HG03095 (cell line): Measurements from ENCODE around the gene TBCCD1.
"Not testable (repeated sequence)": the region's sequence is repeated elsewhere in the genome, so short reads cannot be mapped to it uniquely, and the experiment has no call there.

ENCODE experiments used
- ATAC-seq: cut with Tn5 transposase; IDR thresholded peaks from one replicate; pipeline ENCODE4 v1.9.1; 2021; ENCODE audit warnings: moderate library complexity; ENCODE audit not compliant: unreplicated experiment

TBCCD1 gene

DNA sequence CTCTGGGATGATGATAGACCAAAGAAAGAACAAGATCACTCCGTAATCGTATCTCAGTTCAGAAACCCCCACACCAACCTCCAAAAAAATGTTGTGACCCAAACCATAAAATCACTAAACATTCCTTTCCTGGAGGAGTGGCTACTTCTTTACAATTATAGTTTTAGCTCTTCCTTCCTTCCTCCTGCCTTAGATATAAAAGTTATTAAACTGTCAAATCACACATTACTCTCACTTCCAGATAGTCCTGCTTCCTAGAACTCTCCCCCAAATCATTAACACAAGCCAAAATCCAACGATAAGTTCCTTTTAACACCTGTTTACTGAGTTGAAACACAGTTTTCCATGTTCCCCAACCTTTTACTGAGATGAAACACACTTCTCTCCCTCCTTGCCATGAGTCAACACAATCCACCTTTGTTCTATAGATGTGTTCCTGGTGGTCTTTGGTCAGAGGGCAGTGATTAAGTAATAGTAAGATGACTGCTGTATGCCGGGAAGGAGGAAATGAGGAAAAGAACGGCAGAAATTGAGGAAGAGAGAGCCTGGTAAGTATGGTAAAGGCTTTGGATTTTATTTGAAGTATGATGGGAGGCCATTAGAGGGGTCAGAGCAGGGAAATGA is 14.6 kb downstream of the TBCCD1 start:
- ATAC-seq, result no peak

DNA sequence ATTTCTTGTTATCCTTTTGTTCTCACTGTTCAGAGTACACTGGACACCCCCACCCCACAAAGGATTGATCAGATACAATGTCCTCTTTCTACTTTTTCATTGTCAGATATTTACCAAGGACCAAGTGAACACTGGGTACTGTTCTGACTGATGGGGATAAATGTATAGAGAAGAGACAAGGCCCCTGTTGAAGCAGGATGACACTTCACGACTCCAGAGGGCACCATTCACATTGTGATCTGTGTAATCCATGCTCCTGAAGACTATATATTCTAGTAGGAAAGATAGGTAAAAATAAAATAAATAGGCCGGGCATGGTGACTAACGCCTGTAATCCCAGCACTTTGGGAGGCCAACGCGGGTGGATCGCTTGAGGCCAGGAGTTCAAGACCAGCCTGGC is 15.8 kb downstream of the TBCCD1 start:
- ATAC-seq, result no peak

DNA sequence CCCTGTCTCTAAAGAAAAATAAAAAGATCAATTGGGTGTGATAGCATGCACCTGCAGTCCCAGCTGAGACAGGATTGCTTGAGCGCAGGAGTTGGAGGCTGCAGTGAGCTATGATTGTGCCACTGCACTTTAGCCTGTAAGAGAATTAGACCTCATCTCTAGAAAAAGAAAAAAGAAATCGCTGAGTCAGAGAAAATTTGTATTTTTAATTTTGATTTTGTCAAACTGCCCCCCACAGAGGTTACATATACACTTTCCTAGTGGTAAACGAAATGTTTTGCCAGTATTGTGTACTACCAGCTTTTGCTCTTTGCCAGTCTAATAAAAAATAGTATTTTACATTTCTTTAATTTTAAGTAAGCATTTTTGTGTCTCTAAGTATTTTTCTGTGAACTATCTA is 17.6 kb downstream of the TBCCD1 start:
- no peak for ATAC-seq

DNA sequence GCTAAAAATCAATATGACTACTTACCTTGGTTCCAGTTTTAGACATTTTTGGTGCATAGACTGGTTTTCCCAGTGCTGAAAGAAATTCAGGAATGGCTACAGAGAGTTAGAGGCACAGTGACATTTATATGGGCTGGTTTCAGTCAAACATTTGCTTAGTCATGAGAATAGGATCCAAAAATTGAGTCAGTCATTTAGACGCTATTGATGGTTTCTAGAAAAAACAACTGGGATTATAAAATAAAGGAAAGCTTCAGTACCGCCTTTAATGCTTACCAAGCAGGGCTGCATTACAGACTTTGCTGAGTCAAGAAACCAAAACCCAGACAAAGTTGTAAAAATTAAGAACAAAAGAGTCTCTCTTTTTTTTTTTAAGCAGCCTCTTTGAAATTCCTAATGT is 22.9 kb downstream of the TBCCD1 start, which contains the start of gene CRYGS:
TSS of gene CRYGS (minus strand) at position 100 of the 400 bp plus-strand sequence. CDS start at position 46, 54 bp downstream.
- no peak for ATAC-seq

DNA sequence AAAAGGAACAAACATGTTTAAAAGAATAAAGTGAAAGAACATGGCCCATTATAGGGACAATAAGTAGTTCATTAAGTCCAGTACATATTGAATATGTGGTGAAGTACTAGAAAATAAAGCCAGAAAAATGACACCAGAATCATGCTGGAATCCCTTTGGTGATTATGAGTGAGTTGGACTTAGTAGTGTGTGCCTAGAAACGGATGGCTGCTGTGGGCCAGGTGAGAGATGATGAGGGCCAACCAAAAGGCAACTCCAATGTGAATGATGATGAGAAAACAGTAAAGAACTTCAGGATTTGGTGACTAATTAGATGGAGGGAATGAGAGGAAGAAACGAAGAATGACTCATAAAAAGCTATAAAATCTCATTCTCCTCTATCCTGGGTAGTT is 26.3 kb downstream of the TBCCD1 start:
- no peak for ATAC-seq

DNA sequence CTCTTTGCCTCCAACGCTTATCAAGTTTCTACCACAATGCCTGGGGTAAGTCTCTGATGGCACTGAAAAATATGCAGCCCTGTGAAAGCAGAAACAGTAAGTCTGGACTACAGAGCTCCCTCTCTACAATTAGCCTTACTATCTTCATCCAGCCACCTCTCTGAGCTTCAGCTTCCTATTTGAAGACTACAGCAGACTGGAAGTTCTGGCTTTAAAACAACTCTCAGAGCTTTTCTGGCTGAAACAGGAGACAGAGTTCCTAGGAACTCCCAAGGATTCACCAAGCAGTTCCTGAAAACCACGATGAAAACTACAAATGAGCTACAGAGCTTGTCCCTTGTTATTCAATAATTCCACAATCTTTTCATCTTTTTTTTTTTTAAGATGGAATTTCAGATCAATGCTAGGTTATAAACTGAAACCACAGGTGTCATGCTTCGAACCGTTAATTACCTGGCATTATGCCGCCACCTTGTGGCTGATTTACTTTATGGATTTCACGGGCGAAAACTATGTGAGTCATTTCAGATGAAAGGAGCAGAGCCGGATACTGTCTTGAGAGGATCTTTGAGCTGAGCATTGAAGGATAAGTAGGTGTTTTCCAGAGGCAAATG is 26.8 kb downstream of the TBCCD1 start:
- ATAC-seq, result peak; percentile 53

DNA sequence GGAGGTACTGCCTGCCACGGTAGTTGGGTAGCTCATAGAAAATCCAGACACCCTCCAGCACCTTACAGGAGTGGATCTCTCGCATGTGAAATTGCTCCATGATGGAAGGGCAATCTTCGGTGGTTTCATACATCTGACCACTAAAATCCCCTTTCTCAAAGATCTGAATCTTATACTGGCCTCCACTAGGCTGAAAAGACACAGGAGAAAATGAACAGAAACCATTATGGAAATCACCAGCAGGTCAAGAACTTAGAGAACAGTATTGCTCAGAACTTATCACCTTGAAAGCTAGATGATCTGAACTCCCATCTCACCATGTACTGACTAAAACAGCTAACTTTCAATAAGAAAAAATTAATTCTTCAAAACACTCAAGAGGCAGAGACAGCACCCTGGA is 28.4 kb downstream of the TBCCD1 start:
- no peak for ATAC-seq

DNA sequence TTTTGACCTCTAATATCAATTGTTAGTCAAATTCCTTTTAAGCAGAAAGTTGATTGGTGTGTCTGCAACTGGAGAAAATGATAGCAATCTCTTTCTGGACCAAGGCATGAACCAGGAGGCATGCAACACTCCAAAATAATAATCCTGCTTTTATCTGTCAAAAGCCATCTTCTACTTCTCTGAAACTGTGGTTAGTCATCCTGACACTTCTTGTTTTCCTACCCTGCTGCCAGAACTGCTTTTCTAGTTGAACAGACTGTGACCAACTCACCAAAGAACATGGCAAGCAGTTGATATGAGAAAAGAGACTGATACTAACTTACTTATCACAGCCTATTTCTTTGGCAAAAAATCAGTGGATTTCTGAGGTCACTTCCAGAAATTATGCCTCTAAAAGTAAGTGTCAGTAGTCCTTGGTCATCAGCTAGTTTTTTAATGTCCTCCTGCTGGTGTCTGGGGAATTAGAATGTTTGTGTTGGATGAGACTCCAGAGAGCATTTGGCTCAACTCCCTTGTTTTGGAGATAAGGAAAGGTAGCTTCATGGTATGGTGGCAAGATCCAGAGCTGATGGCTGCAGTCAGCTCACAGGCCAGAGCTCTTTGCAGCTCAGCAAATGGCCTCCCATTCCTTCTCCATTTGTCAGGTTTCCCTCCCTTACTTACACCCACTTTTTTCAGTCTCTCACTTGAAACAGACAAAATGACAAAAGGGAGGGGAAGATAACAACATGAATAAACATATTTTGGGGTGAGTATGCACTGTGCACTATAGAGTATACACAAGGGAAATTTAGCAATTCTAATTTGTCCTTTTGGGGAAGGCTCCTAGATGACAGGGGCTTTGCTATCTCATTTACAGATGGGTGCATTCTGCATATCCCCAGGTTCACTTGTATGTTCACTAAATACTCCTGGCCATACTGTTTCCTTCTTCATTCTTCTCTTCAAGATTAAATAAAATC is 30.0 kb downstream of the TBCCD1 start:
- ATAC-seq, result no peak

DNA sequence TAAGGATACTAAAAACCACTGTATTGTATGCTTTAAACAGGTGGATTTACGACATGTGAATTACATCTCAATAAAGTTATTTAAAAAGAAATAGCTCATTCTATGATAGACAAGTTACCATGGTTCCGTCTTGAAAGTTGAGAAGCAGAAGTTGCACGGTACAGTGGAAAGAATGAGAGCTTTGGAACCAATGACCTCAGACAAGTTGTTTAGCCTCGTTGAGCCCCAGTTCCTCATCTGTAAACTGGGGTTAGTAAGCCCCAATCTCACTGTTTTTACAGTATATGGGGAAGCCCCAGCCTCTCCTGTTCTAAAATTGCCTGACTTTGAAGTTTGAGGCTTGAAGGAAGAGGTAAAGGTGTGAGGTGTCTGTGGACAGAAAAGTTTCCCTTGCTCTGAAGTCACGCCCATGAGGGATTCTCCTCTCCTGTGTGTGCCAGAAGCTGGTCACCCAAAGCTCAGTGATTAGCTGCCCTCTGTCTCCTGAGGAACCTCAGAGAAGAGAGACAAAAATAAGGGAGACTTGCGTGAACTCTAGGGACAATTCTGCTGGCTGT is 32.9 kb downstream of the TBCCD1 start:
- peak; percentile 87 for ATAC-seq

DNA sequence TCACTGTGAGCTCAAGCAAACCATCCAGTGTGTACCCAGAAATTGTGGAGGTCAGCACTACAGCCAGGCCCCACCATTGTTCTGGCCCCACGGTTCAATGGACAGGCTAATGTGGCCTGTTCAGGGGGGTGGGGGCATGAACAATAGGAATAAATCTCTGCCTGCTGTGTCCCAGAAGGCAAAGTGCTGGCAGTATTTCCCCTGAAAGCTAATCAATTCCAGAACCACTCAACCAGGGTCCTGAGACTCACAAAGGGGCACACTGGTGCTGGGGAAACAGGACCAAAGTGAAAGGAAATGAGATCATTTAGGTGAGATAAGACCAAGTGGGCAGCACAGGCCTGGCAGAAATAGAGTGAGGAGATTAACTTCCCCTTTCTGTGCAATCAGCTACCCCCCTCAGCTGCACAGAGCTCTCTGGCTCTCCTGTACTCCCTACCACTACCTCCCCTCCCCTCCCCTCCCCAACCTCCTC is 34.5 kb downstream of the TBCCD1 start:
- ATAC-seq, result no peak

DNA sequence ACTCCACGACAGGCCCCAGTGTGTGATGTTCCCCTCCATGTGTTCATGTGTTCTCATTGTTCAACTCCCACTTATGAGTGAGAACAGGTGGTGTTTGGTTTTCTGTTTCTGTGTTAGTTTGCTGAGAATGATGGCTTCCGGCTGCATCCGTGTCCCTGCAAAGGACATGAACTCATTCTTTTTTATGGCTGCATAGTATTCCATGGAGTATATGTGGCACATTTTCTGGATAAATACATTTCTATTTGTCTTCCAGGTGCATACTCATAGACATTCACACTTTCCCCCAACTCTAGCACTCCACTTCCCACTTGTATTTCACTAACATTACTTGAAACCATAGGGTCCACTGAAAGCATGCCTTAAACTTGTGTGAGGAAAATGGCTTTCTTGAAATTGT is 35.4 kb downstream of the TBCCD1 start:
- ATAC-seq, result not testable (repeated sequence)

DNA sequence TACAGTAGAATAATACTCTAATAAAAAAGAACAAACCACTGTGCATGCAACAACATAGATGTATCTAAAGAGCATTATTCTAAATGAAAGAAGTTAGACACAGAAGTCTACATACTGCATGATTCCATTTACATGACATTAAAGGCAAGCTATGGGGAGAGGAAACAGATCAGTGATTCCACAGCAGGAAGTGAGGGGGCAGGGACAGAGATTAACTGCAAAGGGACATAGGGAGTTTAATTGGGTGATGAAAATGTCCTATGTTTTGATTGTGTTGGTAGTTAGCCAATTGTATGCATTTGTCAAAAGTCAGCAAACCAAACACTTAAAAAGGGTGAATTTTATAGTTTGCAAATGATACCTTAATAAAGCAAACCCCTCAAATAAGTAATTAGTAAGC is 36.7 kb downstream of the TBCCD1 start:
- ATAC-seq, result no peak

DNA sequence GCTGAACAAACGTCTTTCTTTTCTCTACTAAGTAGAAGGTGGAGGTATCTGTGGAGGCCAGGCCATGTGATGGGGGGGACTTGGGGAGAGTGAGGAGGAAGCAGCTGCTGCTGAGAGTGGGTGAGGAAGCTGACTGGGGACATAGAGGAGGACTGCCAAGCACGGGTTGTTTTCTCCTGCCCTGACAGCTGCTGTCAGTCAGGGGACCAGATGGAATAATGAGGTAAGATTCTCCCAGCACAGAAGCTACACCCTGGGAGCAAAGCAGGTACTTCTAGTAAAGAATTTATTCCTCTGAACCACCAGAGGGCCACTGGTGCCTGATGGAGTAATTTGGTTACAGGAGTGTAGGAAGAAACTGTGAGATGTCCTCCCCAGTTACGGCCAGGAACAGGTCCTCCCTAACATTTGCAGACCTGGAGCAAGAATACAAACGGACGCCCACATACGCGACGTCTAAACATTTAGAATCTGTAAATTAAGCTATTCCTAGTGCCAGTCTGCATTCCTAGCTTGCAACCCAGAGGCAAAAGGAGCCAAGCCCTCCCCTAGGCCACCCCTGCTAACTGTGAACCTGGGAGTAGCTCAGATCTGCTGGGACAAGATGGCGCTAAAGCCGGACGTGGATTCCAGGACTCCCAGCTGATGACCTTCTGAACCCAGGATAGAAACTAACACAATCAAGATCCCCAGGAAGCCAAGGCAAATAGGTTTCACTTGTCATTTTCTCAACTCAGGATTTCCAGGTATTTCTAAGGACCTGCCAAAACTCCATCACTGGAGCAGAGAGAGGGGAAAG is 37.7 kb downstream of the TBCCD1 start:
- ATAC-seq, result no peak

DNA sequence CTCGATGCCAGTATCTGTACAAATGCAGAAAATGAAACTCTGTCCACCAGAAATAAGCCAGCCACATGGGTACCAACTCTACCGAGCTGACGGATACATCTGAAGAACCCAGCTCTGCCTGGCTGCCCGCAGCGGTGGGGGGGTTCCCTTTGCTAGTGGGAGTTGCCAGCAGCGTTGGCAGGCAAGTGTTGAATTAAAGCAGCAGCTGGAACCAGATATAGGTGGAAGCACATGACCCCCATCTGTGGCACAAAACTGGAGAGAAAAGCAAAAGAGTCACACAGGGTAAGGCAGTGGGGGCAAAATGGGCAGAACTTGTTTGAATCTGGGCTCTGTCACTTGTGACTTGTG is 40.9 kb downstream of the TBCCD1 start:
- ATAC-seq, result no peak

DNA sequence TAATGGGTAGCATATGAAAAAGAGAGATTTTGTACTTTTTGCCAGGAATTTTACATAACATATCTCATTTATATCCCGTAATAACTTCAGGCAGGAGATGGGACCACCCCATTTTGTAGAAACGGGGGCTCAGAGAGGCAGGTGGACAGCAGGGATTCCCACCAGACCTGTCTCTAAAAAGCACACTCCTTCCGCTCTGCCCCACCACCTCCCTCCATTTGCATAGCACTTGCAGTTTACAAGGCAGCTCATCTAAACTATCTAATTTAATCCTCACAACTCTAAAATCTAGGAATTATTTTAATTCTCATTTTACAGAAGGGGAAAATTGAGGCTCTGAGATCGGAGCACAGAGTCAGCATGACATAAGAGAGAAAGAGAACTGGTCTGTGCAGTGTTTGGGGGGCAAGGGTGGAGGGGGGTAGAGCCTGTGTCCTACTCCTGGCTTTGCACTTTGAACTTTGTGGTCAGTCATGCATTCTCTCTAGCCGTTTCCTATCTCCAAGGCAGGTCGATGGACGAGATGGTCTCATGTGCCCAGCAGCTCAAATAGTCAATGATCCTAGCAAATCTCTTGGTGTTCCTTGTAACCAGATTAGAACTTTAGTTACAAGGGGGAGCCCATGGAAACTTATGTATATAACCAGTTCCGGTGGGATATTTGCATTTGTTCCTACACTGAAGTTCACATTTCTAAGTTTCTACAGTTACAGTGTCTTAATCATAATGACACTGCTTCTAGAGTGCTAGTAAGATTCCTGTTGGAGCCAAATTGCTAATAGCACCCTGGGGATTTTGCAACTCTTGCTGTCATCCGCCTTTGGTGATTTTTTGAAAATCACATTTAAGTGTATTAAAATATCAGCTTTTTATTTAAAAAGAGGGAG is 41.5 kb downstream of the TBCCD1 start:
- no peak for ATAC-seq

DNA sequence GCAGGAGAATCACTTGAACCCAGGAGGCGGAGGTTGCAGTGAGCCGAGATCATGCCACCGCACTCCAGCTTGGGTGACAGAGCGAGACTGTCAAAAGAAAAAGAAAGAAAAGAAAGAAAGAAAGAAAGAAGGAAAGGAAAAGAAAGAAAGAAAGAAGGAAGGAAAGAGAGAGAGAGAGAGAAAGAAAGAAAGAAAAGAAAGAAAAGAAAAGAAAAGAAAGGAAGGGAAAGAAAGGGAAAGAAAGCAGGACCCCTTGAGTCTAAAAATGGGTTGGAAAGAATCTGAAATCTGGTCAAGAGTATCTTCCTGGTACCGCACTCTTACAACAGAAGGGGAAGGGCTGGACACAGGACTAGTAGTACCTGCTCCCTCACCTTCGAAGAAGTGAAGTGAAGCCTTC is 42.5 kb downstream of the TBCCD1 start:
- ATAC-seq, result no peak

DNA sequence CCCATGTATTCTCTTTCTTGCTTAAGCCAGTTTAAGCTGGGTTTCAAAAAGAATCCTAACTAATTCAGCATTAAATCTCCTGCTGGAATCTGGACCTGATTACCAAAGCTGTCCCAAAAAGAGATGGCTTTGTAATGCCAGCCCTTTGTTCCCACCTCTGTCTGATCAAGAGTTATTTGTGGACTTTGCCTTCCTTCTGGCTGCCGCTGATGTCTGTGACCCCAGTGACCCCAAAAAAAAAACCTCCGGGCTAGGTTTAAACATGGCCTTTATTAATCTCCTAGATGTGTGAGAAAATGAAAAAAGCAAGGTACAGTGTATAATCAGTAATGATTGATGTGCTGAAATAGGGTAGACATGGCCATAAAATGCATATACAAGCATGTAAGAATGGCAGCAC is 43.7 kb downstream of the TBCCD1 start:
- ATAC-seq, result no peak

DNA sequence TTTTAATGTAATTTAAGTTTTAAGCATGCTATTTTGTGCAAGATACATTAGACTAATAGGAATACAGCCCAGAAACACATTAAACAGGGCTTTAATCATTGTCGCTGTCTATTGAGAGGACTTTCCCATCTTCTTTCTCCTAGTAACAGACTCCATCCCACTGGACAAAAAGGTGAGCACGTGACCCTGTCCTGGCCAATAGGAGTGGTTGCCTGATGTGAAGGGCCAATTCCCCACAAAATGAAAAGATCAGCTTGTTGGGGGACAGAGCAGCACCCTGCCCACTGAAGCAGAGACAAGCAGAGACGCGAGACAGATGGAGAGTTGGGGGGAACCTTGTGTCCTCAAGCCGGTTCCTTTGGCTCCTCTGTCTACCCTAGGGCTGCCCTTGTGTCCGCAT is 44.1 kb downstream of the TBCCD1 start:
- no peak for ATAC-seq

DNA sequence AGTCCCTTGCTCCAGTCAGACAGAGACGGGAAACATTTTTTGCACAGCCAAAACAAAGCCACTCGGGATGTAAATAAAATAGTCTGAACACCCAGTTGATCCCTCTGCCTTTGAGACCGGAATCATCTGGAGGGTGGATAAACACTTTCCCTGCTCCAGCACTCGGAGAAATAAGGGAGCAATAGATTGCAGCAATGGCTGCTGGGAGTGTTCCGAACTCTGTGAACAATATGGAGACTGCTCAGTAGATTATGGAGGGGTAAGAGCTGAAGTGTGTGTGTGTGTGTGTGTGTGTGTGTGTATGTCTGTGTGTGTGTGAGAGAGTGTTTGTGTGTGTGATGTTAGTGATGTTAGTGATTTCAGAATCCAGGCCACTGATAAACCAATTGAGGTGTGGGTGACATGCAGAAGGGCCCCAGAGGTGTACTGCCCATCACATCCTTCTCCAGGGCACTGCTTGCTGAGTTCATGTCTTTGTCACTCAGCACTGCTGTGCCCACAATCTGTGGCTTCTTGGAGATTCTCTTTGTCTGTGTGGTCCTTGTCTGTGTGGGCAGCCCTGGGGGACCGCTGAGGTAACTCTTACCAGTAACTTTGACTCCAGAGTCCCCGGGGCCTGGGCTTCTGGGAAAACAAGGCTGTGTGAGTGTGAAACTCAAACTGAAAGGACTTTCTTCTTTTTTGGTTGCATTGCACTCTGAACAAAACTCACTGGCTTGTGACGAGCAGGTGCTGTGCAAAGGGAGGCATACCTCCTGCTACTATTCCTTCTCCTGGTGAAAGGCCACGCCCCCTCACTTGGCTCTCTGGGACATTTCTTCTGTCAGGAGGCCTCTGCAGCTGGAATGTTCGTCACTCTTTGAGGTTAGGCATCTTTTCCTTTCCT is 45.9 kb downstream of the TBCCD1 start:
- peak; percentile 68 for ATAC-seq
